ENCODE data around the gene EMC8. TPM values are rescaled to one million over a fixed set of nuclear protein-coding genes. Genes with fewer than 3 reads are reported as not detected.

EMC8 gene
- total and polyA plus RNA-seq, 10 of the 15 experiments (the other 5 are each of a cell fraction or from before 2014, with no cell fraction given): 7.8 to 62.0 (median 33.5) TPM

DNA sequence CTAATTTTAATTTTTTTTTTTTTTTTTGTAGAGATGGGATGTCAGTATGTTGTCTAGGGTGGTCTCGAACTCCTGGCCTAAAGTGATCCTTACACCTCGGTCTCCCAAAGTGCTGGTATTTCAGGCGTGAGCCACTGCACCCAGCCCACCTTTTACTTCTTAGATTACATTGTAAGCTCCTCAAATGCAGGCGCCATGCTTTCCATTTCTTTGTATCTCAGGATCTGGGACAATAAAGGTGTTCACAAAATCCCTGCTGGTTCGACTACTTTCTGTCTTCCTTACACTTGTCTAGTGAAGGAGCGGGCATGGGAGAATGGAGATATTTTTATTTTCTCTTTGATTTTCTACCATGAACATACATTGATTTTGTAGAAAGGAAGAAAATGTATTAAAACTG lies 25.2 kb downstream of the EMC8 start:
- FAIRE-seq (no peak), DNase-seq (ENCODE audit: low read depth, low spot score) (no peak), ATAC-seq (no peak)
- Histone ChIP-seq H3K27ac (ENCODE audit: control insufficient read depth, insufficient read depth) (no peak overlapping the region), H3K36me3 (ENCODE audit: control insufficient read depth in 2 of 2, insufficient read depth in 2 of 2, low read length in 1 of 2) (peaks cover 3% of the 10 kb centered on the region in 2 experiments; a peak in 2 of 4 replicates), H3K4me3 (no peak overlapping the region), H3K79me2 (ENCODE audit: control insufficient read depth, insufficient read depth, low read length) (no peaks in the 10 kb centered on the region), H3K9ac (ENCODE audit: control insufficient read depth, insufficient read depth, low read length) (no peak overlapping the region), H2AFZ (ENCODE audit: control insufficient read depth, low read depth, low read length) (no peak overlapping the region), H3K4me2 (ENCODE audit: control insufficient read depth, insufficient read depth) (no peak overlapping the region), H3K27me3 (replicated peaks in 1 of 2; ENCODE audit: control insufficient read depth in 2 of 2, insufficient read depth in 2 of 2, low read length in 1 of 2) (no peaks in the 10 kb centered on the region), H3K4me1 (ENCODE audit: control insufficient read depth, insufficient read depth, low read length) (no peaks in the 10 kb centered on the region), H4K20me1 (ENCODE audit: control insufficient read depth, insufficient read depth) (no peaks in the 10 kb centered on the region), H3K9me3 (replicated peaks; ENCODE audit: control insufficient read depth, insufficient read depth, low read length) (no peaks in the 10 kb centered on the region)
- ChIA-PET RAD21 (ENCODE audit: unreplicated experiment) (no interaction called here), CTCF (no interaction called here), POLR2A (no interaction called here), SMC1A (ENCODE audit: uncharacterized antibody, unreplicated experiment) (no interaction called here)
- intact Hi-C loops (cut with micrococcal nuclease; ENCODE audit: unreplicated experiment) (no loop called here), in situ Hi-C loops (cut with MboI) (no loop called here)
- 75% methylated on average over 6 of the region's 6 CpGs for WGBS (ENCODE audit: insufficient coverage, insufficient replicate concordance, low lambda C conversion rate, missing lambda C conversion rate)
- no TSS peak for BruUV-seq (replicated peaks)
- TF ChIP-seq, protein P1, sequence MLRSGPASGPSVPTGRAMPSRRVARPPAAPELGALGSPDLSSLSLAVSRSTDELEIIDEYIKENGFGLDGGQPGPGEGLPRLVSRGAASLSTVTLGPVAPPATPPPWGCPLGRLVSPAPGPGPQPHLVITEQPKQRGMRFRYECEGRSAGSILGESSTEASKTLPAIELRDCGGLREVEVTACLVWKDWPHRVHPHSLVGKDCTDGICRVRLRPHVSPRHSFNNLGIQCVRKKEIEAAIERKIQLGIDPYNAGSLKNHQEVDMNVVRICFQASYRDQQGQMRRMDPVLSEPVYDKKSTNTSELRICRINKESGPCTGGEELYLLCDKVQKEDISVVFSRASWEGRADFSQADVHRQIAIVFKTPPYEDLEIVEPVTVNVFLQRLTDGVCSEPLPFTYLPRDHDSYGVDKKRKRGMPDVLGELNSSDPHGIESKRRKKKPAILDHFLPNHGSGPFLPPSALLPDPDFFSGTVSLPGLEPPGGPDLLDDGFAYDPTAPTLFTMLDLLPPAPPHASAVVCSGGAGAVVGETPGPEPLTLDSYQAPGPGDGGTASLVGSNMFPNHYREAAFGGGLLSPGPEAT (IDR thresholded peaks at IDR 0.05; ENCODE audit: low read depth): no peak
- TF ChIP-seq ESRRA (IDR thresholded peaks at IDR 0.05; ENCODE audit: low read length) (no peak), RAD21 (IDR thresholded peaks at IDR 0.05; ENCODE audit: insufficient read depth, low read depth, low read length) (no peak), RELA (IDR thresholded peaks at IDR 0.05; ENCODE audit: borderline replicate concordance, partially characterized antibody) (no peak), SMC3 (IDR thresholded peaks at IDR 0.05; ENCODE audit: borderline replicate concordance, low read length) (no peak), POLR2A (IDR thresholded peaks at IDR 0.05; ENCODE audit: low read depth, low read length) (no peak), TCF12 (IDR thresholded peaks at IDR 0.05; ENCODE audit: low read depth, low read length) (no peak), TAF1 (IDR thresholded peaks at IDR 0.05; ENCODE audit: borderline replicate concordance, low read depth, low read length) (no peak), PAX8 (IDR thresholded peaks at IDR 0.05) (no peak), STAT1 (conservative IDR thresholded peaks at IDR 0.05) (no peak), IKZF2 (IDR thresholded peaks at IDR 0.05) (no peak), MTA2 (IDR thresholded peaks at IDR 0.05; ENCODE audit: low read depth) (no peak)
- TF ChIP-seq, protein P2, sequence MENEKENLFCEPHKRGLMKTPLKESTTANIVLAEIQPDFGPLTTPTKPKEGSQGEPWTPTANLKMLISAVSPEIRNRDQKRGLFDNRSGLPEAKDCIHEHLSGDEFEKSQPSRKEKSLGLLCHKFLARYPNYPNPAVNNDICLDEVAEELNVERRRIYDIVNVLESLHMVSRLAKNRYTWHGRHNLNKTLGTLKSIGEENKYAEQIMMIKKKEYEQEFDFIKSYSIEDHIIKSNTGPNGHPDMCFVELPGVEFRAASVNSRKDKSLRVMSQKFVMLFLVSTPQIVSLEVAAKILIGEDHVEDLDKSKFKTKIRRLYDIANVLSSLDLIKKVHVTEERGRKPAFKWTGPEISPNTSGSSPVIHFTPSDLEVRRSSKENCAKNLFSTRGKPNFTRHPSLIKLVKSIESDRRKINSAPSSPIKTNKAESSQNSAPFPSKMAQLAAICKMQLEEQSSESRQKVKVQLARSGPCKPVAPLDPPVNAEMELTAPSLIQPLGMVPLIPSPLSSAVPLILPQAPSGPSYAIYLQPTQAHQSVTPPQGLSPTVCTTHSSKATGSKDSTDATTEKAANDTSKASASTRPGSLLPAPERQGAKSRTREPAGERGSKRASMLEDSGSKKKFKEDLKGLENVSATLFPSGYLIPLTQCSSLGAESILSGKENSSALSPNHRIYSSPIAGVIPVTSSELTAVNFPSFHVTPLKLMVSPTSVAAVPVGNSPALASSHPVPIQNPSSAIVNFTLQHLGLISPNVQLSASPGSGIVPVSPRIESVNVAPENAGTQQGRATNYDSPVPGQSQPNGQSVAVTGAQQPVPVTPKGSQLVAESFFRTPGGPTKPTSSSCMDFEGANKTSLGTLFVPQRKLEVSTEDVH (IDR thresholded peaks at IDR 0.05; ENCODE audit: low read depth, partially characterized antibody): no peak
- TF ChIP-seq, protein P3, sequence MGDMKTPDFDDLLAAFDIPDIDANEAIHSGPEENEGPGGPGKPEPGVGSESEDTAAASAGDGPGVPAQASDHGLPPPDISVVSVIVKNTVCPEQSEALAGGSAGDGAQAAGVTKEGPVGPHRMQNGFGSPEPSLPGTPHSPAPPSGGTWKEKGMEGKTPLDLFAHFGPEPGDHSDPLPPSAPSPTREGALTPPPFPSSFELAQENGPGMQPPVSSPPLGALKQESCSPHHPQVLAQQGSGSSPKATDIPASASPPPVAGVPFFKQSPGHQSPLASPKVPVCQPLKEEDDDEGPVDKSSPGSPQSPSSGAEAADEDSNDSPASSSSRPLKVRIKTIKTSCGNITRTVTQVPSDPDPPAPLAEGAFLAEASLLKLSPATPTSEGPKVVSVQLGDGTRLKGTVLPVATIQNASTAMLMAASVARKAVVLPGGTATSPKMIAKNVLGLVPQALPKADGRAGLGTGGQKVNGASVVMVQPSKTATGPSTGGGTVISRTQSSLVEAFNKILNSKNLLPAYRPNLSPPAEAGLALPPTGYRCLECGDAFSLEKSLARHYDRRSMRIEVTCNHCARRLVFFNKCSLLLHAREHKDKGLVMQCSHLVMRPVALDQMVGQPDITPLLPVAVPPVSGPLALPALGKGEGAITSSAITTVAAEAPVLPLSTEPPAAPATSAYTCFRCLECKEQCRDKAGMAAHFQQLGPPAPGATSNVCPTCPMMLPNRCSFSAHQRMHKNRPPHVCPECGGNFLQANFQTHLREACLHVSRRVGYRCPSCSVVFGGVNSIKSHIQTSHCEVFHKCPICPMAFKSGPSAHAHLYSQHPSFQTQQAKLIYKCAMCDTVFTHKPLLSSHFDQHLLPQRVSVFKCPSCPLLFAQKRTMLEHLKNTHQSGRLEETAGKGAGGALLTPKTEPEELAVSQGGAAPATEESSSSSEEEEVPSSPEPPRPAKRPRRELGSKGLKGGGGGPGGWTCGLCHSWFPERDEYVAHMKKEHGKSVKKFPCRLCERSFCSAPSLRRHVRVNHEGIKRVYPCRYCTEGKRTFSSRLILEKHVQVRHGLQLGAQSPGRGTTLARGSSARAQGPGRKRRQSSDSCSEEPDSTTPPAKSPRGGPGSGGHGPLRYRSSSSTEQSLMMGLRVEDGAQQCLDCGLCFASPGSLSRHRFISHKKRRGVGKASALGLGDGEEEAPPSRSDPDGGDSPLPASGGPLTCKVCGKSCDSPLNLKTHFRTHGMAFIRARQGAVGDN (IDR thresholded peaks at IDR 0.05): no peak
- TF ChIP-seq, protein P4, sequence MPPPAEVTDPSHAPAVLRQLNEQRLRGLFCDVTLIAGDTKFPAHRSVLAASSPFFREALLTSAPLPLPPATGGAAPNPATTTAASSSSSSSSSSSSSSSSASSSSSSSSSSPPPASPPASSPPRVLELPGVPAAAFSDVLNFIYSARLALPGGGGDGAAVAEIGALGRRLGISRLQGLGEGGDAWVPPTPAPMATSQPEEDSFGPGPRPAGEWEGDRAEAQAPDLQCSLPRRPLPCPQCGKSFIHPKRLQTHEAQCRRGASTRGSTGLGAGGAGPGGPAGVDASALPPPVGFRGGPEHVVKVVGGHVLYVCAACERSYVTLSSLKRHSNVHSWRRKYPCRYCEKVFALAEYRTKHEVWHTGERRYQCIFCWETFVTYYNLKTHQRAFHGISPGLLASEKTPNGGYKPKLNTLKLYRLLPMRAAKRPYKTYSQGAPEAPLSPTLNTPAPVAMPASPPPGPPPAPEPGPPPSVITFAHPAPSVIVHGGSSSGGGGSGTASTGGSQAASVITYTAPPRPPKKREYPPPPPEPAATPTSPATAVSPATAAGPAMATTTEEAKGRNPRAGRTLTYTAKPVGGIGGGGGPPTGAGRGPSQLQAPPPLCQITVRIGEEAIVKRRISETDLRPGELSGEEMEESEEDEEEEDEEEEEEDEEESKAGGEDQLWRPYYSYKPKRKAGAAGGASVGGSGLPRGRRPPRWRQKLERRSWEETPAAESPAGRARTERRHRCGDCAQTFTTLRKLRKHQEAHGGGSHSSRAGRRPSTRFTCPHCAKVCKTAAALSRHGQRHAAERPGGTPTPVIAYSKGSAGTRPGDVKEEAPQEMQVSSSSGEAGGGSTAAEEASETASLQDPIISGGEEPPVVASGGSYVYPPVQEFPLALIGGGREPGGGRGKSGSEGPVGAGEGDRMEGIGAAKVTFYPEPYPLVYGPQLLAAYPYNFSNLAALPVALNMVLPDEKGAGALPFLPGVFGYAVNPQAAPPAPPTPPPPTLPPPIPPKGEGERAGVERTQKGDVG (CRISPR knock-in tag; IDR thresholded peaks at IDR 0.05): no peak

Measured in GM12878 (cell line).